Liver (tissue), 9 donors: ENCODE measurements around the gene EML3. TPM values are rescaled to one million over a fixed set of nuclear protein-coding genes. Genes with fewer than 3 reads are reported as not detected.

Experiments
- DNase-seq: peaks from one replicate; pipeline ENCODE4 v3.0.0-alpha.2; 2017; ENCODE audit warnings: low spot score
- H3K27ac ChIP-seq, 2 donors: one replicate each; pipeline ENCODE4 v1.7.0; 2013; ENCODE audit warnings: inconsistent platforms in 2 of 2, low read length in 2 of 2, control low read depth in 1 of 2, low read depth in 1 of 2, mild to moderate bottlenecking in 1 of 2
- H3K27me3 ChIP-seq, 4 donors: one replicate each; pipeline versions ENCODE4 v1.6.1 to v1.7.0; 2013; ENCODE audit warnings: low read length in 3 of 4, inconsistent platforms in 1 of 4, mild to moderate bottlenecking in 1 of 4, moderate library complexity in 1 of 4; ENCODE audit not compliant: control insufficient read depth in 4 of 4, insufficient read depth in 4 of 4
- H3K36me3 ChIP-seq, 4 donors: one replicate each; pipeline versions ENCODE4 v1.6.1 to v1.7.0; 2013; ENCODE audit warnings: low read length in 3 of 4, mild to moderate bottlenecking in 3 of 4, low read depth in 1 of 4, moderate library complexity in 1 of 4; ENCODE audit not compliant: control insufficient read depth in 4 of 4, insufficient read depth in 3 of 4
- H3K4me1 ChIP-seq, 4 donors: one replicate each; pipeline versions ENCODE4 v1.6.1 to v1.7.0; 2013; ENCODE audit warnings: low read length in 3 of 4, mild to moderate bottlenecking in 3 of 4, moderate library complexity in 1 of 4; ENCODE audit not compliant: control insufficient read depth in 4 of 4, insufficient read depth in 4 of 4
- H3K4me3 ChIP-seq, 3 donors: one replicate each; pipeline versions ENCODE4 v1.6.1 to v1.7.0; 2013; ENCODE audit warnings: low read length in 3 of 3, control low read depth in 1 of 3, low read depth in 1 of 3, mild to moderate bottlenecking in 1 of 3
- H3K9ac ChIP-seq, 2 donors: one replicate each; pipeline ENCODE4 v1.7.0; 2013; ENCODE audit warnings: low read length in 2 of 2, mild to moderate bottlenecking in 2 of 2, moderate library complexity in 2 of 2, control low read depth in 1 of 2, low read depth in 1 of 2
- H3K9me3 ChIP-seq, 4 donors: one replicate each; pipeline versions ENCODE4 v1.6.1 to v1.7.0; 2013; ENCODE audit warnings: low read length in 3 of 4; ENCODE audit not compliant: control insufficient read depth in 4 of 4
- EGR1 ChIP-seq, 2 donors: IDR thresholded peaks; 2 replicates each; pipeline ENCODE4 v1.6.1; 2016 to 2018; ENCODE audit warnings: antibody characterized with exemption in 2 of 2, low read depth in 2 of 2
- FOXA1 ChIP-seq: IDR thresholded peaks from 2 replicates; pipeline ENCODE4 v1.6.1; 2016; ENCODE audit warnings: antibody characterized with exemption
- FOXA2 ChIP-seq: IDR thresholded peaks from 2 replicates; pipeline ENCODE4 v1.6.1; 2016; ENCODE audit warnings: antibody characterized with exemption
- GABPA ChIP-seq, 2 donors: IDR thresholded peaks in 1 of 2; conservative IDR thresholded peaks in 1 of 2; 2 replicates each; pipeline ENCODE4 v1.6.1; 2016; ENCODE audit warnings: antibody characterized with exemption in 2 of 2, mild to moderate bottlenecking in 1 of 2, moderate library complexity in 1 of 2
- HNF4A ChIP-seq, 2 donors: conservative IDR thresholded peaks; 2 replicates each; pipeline ENCODE4 v1.6.1; 2016; ENCODE audit warnings: antibody characterized with exemption in 2 of 2, mild to moderate bottlenecking in 2 of 2
- HNF4G ChIP-seq: IDR thresholded peaks from 2 replicates; pipeline ENCODE4 v1.6.1; 2016; ENCODE audit warnings: antibody characterized with exemption
- JUND ChIP-seq, 2 donors: IDR thresholded peaks; 2 replicates each; pipeline ENCODE4 v1.6.1; 2016; ENCODE audit warnings: antibody characterized with exemption in 2 of 2
- NR2F2 ChIP-seq: IDR thresholded peaks from 2 replicates; pipeline ENCODE4 v1.6.1; 2016; ENCODE audit warnings: antibody characterized with exemption
- RAD21 ChIP-seq, 2 donors: IDR thresholded peaks; 2 replicates each; pipeline ENCODE4 v1.6.1; 2016; ENCODE audit warnings: antibody characterized with exemption in 2 of 2, mild to moderate bottlenecking in 2 of 2
- RXRA ChIP-seq, 2 donors: IDR thresholded peaks; 2 replicates each; pipeline ENCODE4 v1.6.1; 2017 to 2018; ENCODE audit warnings: antibody characterized with exemption in 2 of 2, mild to moderate bottlenecking in 1 of 2
- SP1 ChIP-seq: IDR thresholded peaks from 2 replicates; pipeline ENCODE4 v1.6.1; 2018; ENCODE audit warnings: antibody characterized with exemption, mild to moderate bottlenecking
- TAF1 ChIP-seq: conservative IDR thresholded peaks from 2 replicates; pipeline ENCODE4 v1.6.1; 2016; ENCODE audit warnings: antibody characterized with exemption, mild to moderate bottlenecking
- YY1 ChIP-seq: IDR thresholded peaks from 2 replicates; pipeline ENCODE4 v1.6.1; 2016; ENCODE audit warnings: antibody characterized with exemption, mild to moderate bottlenecking
- WGBS: extraction: QIAGEN DNeasy Blood & Tissue Kit; methylation state at CpG from one replicate; pipeline ENCODE4 v1.1.7; 2013; 5-methylcytosine and 5-hydroxymethylcytosine counted together
- polyA plus RNA-seq, 2 donors: library from polyadenylated mRNA; stranded (reverse) in 1 of 2; unstranded in 1 of 2; fragments of 200-250 nt in 1 of 2; fragments of >200 nt in 1 of 2; fragmentation: Nextera tagmentation in 1 of 2; extraction: Ambion mirVana in 1 of 2; gene quantifications; one replicate each; pipeline versions ENCODE4 v1.2.1 to v1.2.3, GENCODE V29; 2013 to 2015
- total RNA-seq, 2 donors: library from RNA; depleted of rRNA; stranded (reverse); fragments of >200 nt; gene quantifications; one replicate each; pipeline ENCODE4 v1.2.3, GENCODE V29; 2014
- TF ChIP-seq, protein P1 (sequence below): IDR thresholded peaks from 2 replicates; pipeline ENCODE4 v1.6.1; 2016; ENCODE audit warnings: antibody characterized with exemption
- TF ChIP-seq, protein P2 (sequence below): IDR thresholded peaks from 2 replicates; pipeline ENCODE4 v1.6.1; 2016; ENCODE audit warnings: antibody characterized with exemption
- TF ChIP-seq, protein P3 (sequence below): IDR thresholded peaks from 2 replicates; pipeline ENCODE4 v1.6.1; 2016; ENCODE audit warnings: antibody characterized with exemption, mild to moderate bottlenecking
- TF ChIP-seq, protein P4 (sequence below): IDR thresholded peaks from 2 replicates; pipeline ENCODE4 v1.6.1; 2016; ENCODE audit warnings: antibody characterized with exemption
- TF ChIP-seq, protein P5 (sequence below): fragments of 150-350 bp; IDR thresholded peaks from 2 replicates; pipeline ENCODE4 v1.5.1; 2017; ENCODE audit warnings: improper control_type of control experiment, low read depth, low read length; ENCODE audit not compliant: missing input control
- donor health status: healthy.
- donor health status: healthy.
- donor health status: healthy.
- donor health status: healthy.
- donor health status: healthy.

The EML3 gene
- total and polyA plus RNA-seq, 4 donors, result 6.0 to 19.3 (median 13.6) TPM

DNA sequence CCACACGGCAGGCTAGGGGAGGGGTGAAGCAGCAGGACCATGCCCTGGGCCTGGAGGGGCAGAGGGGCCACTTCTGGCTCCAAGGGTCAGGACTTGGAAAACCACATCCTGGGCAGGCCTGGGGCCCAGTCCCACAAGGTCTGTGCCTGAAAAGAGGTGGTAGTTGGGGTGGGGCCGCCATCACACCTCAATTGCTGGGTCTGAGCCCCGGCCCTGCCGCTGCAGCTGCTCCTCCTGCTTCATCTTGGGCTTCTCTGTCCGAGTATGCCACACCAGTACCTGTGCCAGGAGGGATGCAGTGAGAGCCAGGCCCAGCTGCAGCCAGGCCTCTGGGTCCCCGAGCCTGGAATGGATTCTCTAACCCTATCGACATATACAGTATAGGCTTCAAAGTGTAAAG, 2.9 kb upstream of the EML3 start:
- Histone ChIP-seq H3K27me3 (no peaks in the 10 kb centered on the region), H3K9me3 (no peaks in the 10 kb centered on the region), H3K9ac (no peak overlapping the region), H3K4me1 (peaks cover 7 to 30% (median 19%) of the 10 kb centered on the region in 4 donors), H3K27ac (no peak overlapping the region), H3K4me3 (no peak overlapping the region), H3K36me3 (peaks cover 0 to 15% (median 2%) of the 10 kb centered on the region in 4 donors)
- DNase-seq, result no peak
- TF ChIP-seq, protein P1, sequence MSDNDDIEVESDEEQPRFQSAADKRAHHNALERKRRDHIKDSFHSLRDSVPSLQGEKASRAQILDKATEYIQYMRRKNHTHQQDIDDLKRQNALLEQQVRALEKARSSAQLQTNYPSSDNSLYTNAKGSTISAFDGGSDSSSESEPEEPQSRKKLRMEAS, result no peak
- TF ChIP-seq GABPA (IDR thresholded peaks at IDR 0.05 in 1 of 2, conservative IDR thresholded peaks at IDR 0.05 in 1 of 2), result no peak
- no peak for TF ChIP-seq TAF1
- no peak for TF ChIP-seq FOXA1
- TF ChIP-seq HNF4G, result no peak
- TF ChIP-seq, protein P2, sequence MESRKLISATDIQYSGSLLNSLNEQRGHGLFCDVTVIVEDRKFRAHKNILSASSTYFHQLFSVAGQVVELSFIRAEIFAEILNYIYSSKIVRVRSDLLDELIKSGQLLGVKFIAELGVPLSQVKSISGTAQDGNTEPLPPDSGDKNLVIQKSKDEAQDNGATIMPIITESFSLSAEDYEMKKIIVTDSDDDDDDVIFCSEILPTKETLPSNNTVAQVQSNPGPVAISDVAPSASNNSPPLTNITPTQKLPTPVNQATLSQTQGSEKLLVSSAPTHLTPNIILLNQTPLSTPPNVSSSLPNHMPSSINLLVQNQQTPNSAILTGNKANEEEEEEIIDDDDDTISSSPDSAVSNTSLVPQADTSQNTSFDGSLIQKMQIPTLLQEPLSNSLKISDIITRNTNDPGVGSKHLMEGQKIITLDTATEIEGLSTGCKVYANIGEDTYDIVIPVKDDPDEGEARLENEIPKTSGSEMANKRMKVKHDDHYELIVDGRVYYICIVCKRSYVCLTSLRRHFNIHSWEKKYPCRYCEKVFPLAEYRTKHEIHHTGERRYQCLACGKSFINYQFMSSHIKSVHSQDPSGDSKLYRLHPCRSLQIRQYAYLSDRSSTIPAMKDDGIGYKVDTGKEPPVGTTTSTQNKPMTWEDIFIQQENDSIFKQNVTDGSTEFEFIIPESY, result no peak
- no peak for TF ChIP-seq EGR1 (IDR thresholded peaks at IDR 0.05; ENCODE audit: low read depth in 2 of 2)
- TF ChIP-seq SP1, result no peak
- TF ChIP-seq, protein P3, sequence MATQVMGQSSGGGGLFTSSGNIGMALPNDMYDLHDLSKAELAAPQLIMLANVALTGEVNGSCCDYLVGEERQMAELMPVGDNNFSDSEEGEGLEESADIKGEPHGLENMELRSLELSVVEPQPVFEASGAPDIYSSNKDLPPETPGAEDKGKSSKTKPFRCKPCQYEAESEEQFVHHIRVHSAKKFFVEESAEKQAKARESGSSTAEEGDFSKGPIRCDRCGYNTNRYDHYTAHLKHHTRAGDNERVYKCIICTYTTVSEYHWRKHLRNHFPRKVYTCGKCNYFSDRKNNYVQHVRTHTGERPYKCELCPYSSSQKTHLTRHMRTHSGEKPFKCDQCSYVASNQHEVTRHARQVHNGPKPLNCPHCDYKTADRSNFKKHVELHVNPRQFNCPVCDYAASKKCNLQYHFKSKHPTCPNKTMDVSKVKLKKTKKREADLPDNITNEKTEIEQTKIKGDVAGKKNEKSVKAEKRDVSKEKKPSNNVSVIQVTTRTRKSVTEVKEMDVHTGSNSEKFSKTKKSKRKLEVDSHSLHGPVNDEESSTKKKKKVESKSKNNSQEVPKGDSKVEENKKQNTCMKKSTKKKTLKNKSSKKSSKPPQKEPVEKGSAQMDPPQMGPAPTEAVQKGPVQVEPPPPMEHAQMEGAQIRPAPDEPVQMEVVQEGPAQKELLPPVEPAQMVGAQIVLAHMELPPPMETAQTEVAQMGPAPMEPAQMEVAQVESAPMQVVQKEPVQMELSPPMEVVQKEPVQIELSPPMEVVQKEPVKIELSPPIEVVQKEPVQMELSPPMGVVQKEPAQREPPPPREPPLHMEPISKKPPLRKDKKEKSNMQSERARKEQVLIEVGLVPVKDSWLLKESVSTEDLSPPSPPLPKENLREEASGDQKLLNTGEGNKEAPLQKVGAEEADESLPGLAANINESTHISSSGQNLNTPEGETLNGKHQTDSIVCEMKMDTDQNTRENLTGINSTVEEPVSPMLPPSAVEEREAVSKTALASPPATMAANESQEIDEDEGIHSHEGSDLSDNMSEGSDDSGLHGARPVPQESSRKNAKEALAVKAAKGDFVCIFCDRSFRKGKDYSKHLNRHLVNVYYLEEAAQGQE, result no peak
- TF ChIP-seq, protein P4, sequence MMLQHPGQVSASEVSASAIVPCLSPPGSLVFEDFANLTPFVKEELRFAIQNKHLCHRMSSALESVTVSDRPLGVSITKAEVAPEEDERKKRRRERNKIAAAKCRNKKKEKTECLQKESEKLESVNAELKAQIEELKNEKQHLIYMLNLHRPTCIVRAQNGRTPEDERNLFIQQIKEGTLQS, result no peak
- no peak for TF ChIP-seq JUND (IDR thresholded peaks at IDR 0.05)
- TF ChIP-seq, protein P5, sequence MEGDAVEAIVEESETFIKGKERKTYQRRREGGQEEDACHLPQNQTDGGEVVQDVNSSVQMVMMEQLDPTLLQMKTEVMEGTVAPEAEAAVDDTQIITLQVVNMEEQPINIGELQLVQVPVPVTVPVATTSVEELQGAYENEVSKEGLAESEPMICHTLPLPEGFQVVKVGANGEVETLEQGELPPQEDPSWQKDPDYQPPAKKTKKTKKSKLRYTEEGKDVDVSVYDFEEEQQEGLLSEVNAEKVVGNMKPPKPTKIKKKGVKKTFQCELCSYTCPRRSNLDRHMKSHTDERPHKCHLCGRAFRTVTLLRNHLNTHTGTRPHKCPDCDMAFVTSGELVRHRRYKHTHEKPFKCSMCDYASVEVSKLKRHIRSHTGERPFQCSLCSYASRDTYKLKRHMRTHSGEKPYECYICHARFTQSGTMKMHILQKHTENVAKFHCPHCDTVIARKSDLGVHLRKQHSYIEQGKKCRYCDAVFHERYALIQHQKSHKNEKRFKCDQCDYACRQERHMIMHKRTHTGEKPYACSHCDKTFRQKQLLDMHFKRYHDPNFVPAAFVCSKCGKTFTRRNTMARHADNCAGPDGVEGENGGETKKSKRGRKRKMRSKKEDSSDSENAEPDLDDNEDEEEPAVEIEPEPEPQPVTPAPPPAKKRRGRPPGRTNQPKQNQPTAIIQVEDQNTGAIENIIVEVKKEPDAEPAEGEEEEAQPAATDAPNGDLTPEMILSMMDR, result no peak
- TF ChIP-seq YY1, result no peak
- no peak for TF ChIP-seq RXRA (IDR thresholded peaks at IDR 0.05)
- TF ChIP-seq HNF4A (conservative IDR thresholded peaks at IDR 0.05), result no peak
- no peak for TF ChIP-seq NR2F2
- no peak for TF ChIP-seq FOXA2
- no peak for TF ChIP-seq RAD21 (IDR thresholded peaks at IDR 0.05)
- 94% methylated on average over 7 of the region's 7 CpGs for WGBS
